GM19043 (cell line): ENCODE results near the gene FRAS1.
"Not testable (repeated sequence)": the region's sequence is repeated elsewhere in the genome, so short reads cannot be mapped to it uniquely, and the experiment has no call there.

Experiments
- ATAC-seq: cut with Tn5 transposase; IDR thresholded peaks from one replicate; pipeline ENCODE4 v1.9.1; 2021; ENCODE audit warnings: low read depth; ENCODE audit not compliant: unreplicated experiment

The FRAS1 gene

DNA sequence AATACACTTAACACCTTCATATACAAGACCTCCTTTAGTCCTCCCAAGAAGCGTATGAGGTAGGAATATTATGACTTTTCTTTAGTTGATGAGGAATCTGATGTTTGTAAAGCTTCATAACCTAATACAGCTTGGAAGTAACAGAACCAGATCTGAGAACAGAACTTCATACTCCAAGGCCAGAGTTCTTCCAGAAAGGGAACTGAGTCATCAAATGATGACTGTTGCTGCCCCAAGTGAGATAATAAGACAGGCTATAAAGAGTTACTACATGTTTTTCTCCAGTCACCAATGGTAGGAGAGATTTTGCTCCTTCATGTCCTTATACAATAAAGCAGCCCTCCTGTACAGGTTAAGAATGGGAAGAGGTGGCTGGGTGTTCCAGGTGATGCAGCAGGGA lies 420.2 kb downstream of the FRAS1 start:
- no peak for ATAC-seq

DNA sequence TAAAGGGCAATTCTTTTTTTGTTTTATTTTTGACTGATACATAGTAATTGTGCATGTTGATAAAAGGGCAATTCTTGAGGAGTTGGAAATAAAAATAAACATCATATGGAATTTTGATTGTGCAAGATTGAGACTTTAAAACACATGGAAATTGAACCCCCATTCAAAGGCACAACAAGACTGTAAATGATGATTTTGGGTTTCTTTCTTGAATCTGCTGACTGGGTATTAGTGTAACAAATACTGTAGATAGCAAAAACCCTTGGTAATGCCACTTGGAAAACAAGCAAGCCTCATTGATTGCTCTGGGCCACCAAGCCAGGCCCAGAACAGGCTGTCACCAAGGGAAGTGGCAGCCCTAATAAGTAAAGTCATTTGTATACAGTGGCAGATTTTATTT lies 421.4 kb downstream of the FRAS1 start:
- ATAC-seq = no peak

DNA sequence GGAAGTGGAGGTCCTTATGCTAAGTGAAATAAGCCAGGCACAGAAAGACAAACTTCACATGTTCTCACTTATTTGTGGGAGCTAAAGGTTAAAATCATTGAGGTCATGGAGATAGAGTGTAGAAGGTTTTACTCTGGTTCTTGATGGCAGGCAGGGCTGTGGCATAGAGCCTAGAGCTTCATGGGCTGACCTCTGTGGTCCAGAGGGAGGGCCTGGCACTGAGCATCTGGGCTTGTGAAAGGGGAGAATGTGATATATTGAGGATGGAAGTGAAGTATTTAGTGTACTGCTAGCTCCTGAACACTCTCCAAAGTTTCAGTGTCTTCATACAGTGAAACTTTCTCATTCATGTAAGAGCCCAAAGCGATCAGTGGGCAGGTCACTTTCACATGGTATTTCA lies 423.2 kb downstream of the FRAS1 start:
- no peak for ATAC-seq

DNA sequence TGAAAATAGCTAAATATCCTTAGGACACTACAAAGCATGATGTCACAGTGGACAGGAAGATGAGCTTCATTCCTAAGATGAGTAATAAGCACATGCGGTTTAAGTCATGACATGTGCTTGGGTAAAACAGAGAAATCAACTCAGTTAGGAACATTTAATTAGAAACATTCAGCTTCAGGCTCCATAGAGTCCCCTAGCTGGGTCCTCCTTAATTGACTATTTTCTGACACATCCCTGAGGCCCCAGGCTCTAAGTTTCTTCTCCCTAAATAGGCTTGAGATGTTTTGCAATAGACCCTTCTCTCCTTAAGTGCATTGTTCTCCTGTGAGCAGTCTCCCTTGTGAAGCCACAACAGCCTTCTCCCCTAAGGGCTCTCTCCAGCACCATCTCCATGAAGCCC lies 424.1 kb downstream of the FRAS1 start:
- no peak for ATAC-seq

DNA sequence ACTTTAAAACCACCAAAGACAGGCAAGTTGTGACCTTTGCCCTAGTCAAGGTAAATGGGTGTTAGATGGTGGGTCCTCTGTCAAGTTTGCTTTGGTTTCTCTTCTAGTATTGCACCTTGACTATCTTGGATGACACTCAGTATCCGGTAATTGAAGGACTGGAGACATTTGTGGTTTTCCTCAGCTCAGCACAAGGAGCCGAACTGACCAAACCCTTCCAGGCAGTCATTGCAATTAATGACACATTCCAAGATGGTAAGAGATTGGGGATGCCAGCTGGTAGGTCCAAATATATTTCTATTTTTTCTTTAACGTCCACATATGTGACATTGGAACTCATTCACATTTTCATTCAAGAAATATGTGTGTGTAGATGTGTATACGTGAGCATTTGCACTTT lies 425.2 kb downstream of the FRAS1 start:
- no peak for ATAC-seq

DNA sequence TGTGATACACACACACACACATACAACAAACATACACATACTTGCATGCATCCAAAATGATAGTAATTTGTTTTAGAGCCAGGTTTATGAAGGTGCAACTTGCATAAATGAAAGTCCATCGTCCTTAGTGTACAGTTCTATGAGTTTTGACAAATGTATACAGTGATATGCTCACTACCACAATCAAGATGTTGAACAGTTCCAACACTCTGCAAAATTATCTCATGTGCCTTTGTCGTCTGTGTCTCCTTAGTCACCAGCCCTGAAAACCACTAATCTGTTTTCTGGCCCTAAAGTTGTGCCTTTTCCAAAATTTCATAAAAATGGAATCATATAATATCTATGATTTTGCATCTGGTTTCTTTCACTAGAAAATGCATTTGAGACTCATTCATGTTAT lies 426.7 kb downstream of the FRAS1 start:
- ATAC-seq = no peak

DNA sequence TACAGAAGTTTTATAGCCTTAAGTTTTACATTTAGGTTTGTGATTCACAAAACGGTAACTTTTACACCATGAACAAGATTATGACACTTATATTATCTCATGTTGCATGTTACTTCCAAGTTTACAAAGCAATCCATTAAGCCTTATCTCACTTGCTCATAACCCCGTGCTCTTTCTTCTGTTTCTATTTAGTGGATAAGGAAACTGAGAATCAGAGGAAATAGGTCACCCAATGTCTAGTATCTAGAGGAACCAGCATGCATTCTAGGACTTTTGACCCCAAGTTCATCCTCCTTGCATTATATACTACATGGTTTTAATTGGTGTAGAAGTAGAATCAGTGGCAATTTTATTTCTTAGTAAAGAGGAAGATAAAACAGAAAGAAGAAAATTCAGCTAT lies 427.5 kb downstream of the FRAS1 start:
- no peak for ATAC-seq

DNA sequence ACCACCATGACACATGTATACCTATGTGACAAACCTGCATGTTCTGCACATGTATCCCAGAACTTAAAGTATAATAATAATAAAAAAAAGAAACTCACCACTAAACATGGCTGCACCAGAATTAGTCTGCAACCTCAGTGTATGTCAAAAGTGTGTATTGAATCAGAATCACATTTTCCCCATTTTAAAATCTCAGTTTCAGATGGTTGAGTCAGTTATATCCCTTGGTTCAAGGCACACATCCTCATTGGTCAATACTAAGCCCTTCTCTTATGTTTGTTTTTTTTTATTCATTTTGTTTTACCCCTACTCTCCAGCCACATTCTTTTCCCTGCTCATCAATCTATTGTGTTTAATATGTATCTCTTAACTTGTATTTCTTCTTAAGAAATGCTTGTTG lies 436.6 kb downstream of the FRAS1 start:
- no peak for ATAC-seq

DNA sequence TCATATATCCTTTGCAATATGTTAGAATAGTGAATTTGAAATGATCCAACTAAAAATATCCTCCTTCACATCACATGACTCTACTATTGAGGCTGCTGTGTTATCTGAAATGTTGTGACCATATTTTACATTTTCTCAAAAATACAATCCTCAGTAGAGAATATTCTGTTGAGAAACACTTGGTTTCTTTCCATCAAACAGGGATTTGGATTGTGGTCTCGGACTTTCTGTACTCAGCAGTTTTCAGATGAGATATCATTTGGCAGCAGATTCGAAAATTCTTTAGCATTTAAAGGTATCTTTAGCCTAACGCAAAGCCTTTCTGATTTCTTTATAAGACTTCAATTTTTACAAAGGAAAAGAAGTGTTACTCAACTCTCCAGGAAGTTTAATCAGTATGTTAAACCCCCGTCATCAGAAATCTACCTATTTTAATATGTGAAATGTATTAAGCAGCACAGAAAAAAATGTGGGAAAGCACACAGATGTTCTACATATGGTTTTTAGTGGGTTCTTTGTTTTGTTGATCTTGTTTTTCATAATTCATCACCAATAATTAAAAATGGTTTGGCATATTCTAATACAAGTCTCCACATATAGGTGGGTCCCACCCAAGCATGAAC lies 439.0 kb downstream of the FRAS1 start:
- ATAC-seq = no peak

DNA sequence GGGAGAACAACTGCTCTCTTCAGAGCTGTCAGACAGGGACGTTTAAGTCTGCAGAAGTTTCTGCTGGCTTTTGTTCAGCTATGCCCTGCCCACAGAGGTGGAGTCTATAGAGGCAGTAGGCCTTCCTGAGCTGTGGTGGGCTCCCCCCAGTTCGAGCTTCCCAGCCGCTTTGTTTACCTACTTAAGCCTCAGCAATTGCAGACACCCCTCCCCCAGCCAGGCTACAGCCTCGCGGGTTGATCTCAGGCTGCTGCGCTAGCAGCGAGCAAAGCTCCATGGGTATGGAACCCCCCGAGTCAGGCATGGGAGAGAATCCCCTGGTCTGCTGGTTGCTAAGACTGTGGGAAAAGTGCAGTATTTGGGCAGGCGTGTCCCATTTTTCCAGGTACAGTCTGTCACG lies 449.1 kb downstream of the FRAS1 start:
- not testable (repeated sequence) for ATAC-seq

DNA sequence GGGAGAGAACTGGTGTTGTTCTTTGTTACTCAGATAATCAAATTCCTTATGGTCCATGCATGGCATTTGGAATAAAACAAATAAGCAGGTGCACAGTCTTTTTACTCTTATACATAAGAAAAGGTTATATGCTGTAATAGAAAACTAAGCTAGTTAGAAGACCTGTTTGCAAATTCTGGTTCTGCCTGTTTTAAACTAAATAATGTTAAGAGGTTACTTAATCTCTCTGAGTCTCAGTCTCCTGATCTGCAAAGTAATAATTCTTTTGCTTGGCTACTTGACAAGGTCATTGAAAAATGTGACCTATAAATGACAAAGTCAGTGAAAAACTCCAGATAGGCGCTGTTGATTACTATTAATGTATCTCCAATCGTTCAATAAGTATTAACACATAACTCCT lies 451.9 kb downstream of the FRAS1 start:
- no peak for ATAC-seq

DNA sequence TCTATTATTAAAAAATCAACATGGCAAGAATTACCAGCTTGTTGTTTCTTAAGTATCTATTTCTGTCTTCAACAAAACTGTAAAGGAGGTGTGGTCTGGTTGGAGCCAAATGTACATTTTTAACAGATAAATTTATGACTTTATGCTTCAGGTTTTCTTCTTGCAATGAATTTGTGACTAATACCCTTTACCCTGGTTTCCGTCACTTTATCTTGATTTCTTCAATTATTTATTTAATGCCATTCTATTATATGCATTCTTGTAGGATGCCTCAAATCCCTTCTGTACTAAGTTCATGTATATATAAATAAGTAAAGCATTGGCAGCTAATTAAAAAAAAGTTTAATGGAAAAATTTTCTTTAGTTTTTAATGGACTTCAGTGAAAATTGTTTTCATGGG lies 453.0 kb downstream of the FRAS1 start:
- ATAC-seq = no peak

DNA sequence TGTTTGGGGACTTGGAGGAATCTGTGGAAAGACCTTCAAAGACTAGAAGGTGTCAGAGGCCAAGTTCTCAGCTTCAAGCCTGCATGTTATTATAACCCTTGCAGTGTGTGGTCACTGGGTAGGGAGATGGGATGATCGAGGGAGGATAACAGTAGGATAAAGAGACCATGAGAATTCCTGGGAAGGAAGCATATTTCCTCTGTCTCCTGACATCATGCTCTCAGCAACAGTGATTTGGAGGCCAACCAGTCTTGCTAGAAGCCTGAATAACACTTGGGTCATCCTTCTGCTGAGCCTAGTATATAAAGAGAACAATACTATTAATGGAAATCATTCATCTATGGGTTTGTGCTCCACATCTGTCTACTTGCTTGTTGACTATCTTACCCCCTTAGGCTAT lies 453.6 kb downstream of the FRAS1 start:
- ATAC-seq = no peak

DNA sequence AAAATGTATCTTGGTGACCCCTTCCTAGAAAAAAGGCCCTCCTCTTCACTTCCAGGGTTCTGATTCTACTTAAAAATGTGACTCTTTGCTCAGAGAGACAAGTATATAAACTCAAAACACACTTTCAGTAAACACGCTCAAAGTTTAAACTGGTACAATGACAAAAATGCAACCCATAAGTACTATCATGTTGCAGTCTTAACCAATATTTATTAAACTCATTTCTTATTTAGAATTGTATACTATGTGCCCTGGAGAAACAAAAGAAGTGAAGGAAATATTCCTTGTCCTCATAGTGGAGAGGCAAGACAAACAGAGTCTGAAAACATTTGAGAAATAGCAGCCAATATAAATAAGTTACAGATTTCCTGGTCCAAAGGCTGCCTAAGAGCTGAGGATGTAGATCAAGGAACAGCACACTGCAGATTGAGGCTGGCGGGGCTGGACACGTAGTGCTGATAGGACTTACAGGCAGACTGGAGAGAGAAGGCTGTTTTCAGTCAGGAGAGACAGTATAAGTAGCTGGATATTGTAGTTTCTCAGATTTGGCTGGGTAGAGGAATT lies 455.3 kb downstream of the FRAS1 start:
- ATAC-seq = no peak

DNA sequence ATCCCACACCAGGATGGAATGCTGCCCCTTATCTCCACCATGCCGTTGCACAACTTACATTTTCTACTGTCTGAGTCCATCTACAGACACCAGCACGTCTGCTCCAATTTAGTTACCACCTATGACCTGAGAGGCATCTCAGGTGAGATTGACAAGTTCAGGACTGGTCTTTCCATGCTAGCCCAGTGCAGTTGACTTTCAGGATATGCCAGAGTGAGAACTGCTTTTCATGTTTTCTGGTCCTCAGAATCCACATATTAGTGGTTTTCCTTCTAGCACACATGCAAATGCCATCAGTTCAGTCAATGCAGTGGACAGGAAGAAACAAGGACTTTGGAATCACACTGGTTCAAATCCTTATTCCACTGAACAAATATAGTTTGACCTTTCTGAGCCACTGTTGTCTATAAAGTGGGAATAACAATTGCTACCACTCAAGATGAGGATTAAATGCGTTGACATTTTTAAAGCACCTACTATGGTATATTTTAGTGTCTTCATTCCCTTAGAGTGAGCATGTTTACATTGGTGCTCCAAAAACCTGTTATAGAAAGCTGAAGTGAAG lies 456.4 kb downstream of the FRAS1 start:
- ATAC-seq = no peak

DNA sequence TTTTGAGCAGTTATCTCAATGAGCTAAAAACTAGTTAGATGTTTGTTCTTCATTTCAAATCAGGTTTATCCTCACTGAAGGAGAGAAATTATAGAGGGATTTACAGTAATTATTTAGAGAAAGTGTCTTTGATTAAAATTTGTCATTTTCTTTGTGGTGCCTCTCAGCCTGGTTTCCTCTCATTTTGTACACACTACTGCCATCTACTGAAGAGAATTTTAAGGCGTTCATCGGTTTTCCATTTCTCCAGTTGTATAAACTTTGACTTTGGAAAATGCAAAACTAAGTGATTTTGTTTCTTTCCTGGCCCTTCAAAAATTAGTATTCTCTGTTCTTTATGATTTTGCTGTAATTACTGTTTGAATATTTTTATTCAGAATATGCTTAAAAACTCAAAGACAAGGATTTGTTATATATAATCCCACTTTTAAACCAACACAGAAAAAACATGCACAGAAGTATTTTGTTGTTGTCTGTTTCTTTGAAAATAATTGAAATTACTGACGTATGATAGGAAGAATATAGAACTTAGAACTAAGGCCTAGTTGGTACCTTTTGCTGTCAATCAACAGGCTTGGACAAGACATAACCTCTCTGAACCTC lies 460.0 kb downstream of the FRAS1 start:
- no peak for ATAC-seq

DNA sequence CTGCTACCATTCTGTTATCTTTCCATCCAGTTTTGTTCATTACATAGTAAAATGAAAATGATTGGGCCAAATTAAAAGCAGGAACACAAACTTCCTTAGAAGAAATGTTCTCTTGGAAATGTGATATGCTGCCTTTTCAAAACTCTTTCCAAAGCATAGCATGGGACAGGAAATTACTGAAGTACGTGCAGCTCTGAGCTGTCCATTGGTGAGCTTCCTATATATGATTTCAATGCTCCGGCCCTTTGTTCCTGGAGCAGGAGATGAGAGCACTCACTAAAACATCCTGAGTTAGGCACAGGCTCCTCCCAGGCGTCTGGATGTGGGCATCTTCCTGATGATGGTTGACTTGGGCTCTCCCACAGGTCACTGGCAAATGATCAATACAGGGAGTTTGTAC lies 461.4 kb downstream of the FRAS1 start:
- ATAC-seq = no peak

DNA sequence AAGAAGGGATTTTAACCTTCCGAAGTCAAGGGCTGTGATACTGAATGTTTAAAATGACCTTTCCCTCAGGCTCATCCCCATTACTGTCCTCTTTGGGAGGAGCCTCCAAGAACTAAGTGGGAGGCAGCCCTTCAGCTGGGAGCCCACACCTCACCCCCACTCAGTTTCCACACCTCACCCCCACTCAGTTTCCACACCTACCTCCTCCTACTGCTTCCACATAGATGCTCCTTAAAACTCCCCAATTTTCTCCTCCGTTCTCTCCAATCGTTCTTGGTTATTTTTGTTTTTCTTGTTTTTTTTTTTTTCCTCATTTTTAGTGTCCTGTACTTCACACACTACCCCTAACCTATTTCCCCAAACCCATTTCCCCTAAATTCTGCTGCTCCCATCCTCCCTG lies 462.8 kb downstream of the FRAS1 start:
- no peak for ATAC-seq

DNA sequence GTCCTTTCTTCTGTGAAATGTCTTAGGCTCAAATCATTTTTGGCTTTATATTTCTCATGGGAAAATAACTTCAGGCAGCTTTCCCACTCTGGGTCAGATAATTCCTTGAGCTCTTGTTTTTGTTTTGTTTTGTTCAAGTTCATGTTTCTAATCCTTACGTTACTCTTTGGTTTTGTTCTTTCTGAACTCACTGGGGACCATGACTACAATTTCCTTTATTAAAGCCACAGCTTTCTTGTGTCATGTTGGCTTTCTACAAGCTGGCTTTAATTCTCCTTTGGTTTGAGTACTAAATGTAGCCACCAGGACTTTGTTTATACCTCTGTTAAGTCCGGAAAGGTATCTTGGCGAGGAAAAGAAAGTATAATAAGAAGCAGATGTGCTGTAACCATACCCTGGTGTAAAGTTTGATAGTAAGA lies 463.7 kb downstream of the FRAS1 start:
- ATAC-seq = no peak

DNA sequence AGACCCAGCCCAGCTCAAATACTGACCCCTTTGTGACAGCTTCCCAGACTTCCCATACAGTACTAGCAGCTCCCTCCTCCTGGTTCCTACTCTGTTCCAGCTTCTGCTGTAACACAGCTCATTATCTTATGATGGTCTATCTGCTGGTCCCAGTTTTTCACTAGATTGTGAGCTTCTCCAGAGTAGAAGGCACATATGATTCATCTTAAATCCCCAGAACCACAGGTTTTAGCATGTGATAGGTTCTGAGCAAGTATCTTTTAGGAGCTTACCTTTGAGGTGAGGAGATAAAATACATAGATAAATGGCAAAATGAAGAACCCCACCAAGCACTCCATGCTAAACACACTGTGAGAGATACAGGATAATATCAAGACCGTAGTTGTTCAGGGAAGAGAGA lies 466.9 kb downstream of the FRAS1 start:
- no peak for ATAC-seq

DNA sequence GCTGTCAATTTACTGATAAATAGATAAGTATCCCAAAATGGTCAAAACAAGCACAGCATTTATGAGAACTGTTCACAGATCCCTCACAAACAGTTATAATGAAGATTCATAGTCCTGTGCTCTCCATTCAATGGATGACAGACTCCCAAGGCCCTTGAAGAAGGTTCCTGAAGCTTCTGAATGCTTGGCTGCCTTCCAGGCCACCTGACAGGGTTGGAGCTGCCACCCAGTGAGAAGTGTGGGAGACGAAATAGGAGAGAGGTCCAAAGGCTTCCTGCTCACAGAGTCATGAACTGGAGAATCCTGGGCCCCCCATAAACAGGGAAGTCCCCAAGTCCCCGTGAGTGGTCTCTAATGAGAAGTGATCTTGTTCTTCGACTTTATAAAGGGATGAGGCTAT lies 468.4 kb downstream of the FRAS1 start:
- no peak for ATAC-seq

DNA sequence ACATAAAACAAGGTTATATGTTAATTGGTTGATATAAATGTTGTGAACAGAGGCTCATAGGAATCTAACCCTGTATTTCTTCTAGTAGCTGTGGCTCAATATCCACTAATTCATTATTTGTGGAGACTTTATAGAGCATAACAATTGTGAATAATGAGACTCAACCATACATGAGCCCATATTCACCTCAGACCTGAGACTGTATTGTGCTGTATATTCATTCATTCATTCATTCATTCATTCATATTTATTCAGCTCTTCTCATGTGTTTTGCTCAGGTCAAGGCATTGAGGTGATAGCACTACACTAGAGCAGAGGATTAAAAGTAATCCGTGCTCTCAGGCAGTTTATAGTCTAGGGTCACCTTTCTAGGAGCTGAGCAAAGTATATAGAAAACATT lies 470.0 kb downstream of the FRAS1 start:
- no peak for ATAC-seq
